Vagina (tissue), 2 donors: ENCODE data around the gene KLK7. TPM values are rescaled to one million over a fixed set of nuclear protein-coding genes. Genes with fewer than 3 reads are reported as not detected.
A peak's percentile ranks its signal among the peaks of the same experiment; 100 is the strongest.

ENCODE experiments used
- DNase-seq, 2 donors: peaks; one replicate each; pipeline ENCODE4 v3.0.0-alpha.2; 2017; ENCODE audit errors: extremely low spot score in 2 of 2
- H3K27ac ChIP-seq: fragments of 200-600 bp; sonication (generic); one replicate; pipeline ENCODE4 v1.5.1; 2019
- H3K27me3 ChIP-seq: fragments of 200-600 bp; sonication (generic); one replicate; pipeline ENCODE4 v1.5.1; 2019
- H3K36me3 ChIP-seq, 2 donors: fragments of 200-600 bp; sonication (generic); one replicate each; pipeline ENCODE4 v1.5.1; 2017 to 2019
- H3K4me1 ChIP-seq: fragments of 200-600 bp; sonication (generic); one replicate; pipeline ENCODE4 v1.5.1; 2019
- H3K4me3 ChIP-seq, 2 donors: fragments of 200-600 bp; sonication (generic); 1 replicate in 1 of 2; 2 replicates in 1 of 2; pipeline ENCODE4 v1.5.1; 2016 to 2019
- H3K9me3 ChIP-seq: fragments of 200-600 bp; sonication (generic); one replicate; pipeline ENCODE4 v1.5.1; 2019
- POLR2A ChIP-seq, 2 donors: fragments of 450-650 bp; IDR thresholded peaks; one replicate each; pipeline ENCODE4 v1.6.1; 2017; ENCODE audit warnings: antibody characterized with exemption in 2 of 2, mild to moderate bottlenecking in 2 of 2, moderate library complexity in 2 of 2
- POLR2AphosphoS5 ChIP-seq, 2 donors: sonication (generic); formaldehyde crosslinking; IDR thresholded peaks; one replicate each; pipeline ENCODE4 v1.9.0; 2017; ENCODE audit warnings: antibody characterized with exemption in 2 of 2, mild to moderate bottlenecking in 2 of 2, low read depth in 1 of 2; ENCODE audit not compliant: insufficient read depth in 1 of 2
- intact Hi-C: fragments of 100-400 bp; cut with DNase I; formaldehyde crosslinking; loops from one replicate; pipeline ENCODE4 v1.15.1; 2023
- total RNA-seq: library from RNA; depleted of rRNA; stranded (reverse); fragments of >200 nt; gene quantifications from one replicate; pipeline ENCODE4 v1.2.3, GENCODE V29; 2016
- TF ChIP-seq, protein P1 (sequence below), 3 experiments: fragments of 450-650 bp in 2 of 3; fragments of 200-600 bp in 1 of 3; sonication (generic) in 1 of 3; IDR thresholded peaks; one replicate each; pipeline ENCODE4 v1.5.1; 2017 to 2019; ENCODE audit warnings: antibody characterized with exemption in 3 of 3, mild to moderate bottlenecking in 2 of 3, moderate library complexity in 2 of 3

The KLK7 gene
- total RNA-seq, 1 donor from 2014 or later: 14.2 TPM

GRCh38 chr19:51024924-51025323 is 41.2 kb upstream of the KLK7 start:
- no peaks in the 10 kb centered on the region for H3K27me3 ChIP-seq
- peaks cover 4% of the 10 kb centered on the region for H3K4me1 ChIP-seq
- no peak for DNase-seq
- intact Hi-C loops: no loop called here
- no peak for TF ChIP-seq POLR2AphosphoS5 (IDR thresholded peaks at IDR 0.05; ENCODE audit: insufficient read depth in 1 of 2, low read depth in 1 of 2)
- no peak for TF ChIP-seq POLR2A (IDR thresholded peaks at IDR 0.05)
- TF ChIP-seq, protein P1, sequence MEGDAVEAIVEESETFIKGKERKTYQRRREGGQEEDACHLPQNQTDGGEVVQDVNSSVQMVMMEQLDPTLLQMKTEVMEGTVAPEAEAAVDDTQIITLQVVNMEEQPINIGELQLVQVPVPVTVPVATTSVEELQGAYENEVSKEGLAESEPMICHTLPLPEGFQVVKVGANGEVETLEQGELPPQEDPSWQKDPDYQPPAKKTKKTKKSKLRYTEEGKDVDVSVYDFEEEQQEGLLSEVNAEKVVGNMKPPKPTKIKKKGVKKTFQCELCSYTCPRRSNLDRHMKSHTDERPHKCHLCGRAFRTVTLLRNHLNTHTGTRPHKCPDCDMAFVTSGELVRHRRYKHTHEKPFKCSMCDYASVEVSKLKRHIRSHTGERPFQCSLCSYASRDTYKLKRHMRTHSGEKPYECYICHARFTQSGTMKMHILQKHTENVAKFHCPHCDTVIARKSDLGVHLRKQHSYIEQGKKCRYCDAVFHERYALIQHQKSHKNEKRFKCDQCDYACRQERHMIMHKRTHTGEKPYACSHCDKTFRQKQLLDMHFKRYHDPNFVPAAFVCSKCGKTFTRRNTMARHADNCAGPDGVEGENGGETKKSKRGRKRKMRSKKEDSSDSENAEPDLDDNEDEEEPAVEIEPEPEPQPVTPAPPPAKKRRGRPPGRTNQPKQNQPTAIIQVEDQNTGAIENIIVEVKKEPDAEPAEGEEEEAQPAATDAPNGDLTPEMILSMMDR (IDR thresholded peaks at IDR 0.05): no peak
- peak overlapping the region; percentile 89 for H3K27ac ChIP-seq
- peak overlapping the region in 1 of 2 donors; percentile 46 for H3K4me3 ChIP-seq
- no peaks in the 10 kb centered on the region for H3K9me3 ChIP-seq
- H3K36me3 ChIP-seq: no peaks in the 10 kb centered on the region

GRCh38 chr19:51023946-51024345 is 40.2 kb upstream of the KLK7 start:
- Histone ChIP-seq H3K36me3 (no peaks in the 10 kb centered on the region), H3K27me3 (no peaks in the 10 kb centered on the region), H3K9me3 (no peaks in the 10 kb centered on the region), H3K27ac (peak overlapping the region; percentile 89), H3K4me1 (peaks cover 14% of the 10 kb centered on the region), H3K4me3 (no peak overlapping the region)
- intact Hi-C loops: no loop called here
- no peak for TF ChIP-seq POLR2A (IDR thresholded peaks at IDR 0.05)
- TF ChIP-seq, protein P1 (IDR thresholded peaks at IDR 0.05): no peak
- no peak for TF ChIP-seq POLR2AphosphoS5 (IDR thresholded peaks at IDR 0.05; ENCODE audit: insufficient read depth in 1 of 2, low read depth in 1 of 2)
- no peak for DNase-seq

- peaks cover 21% of the 10 kb centered on the region for H3K4me1 ChIP-seq
- DNase-seq: no peak
- H3K9me3 ChIP-seq: no peaks in the 10 kb centered on the region
- TF ChIP-seq, protein P1 (IDR thresholded peaks at IDR 0.05): no peak
- no peak for TF ChIP-seq POLR2A (IDR thresholded peaks at IDR 0.05)
- no peak for TF ChIP-seq POLR2AphosphoS5 (IDR thresholded peaks at IDR 0.05; ENCODE audit: insufficient read depth in 1 of 2, low read depth in 1 of 2)
- no peaks in the 10 kb centered on the region for H3K27me3 ChIP-seq
- H3K36me3 ChIP-seq: no peaks in the 10 kb centered on the region
- H3K27ac ChIP-seq: no peak overlapping the region
- no peak overlapping the region for H3K4me3 ChIP-seq
- intact Hi-C loops: no loop called here
Observed at GRCh38 chr19:51022526-51022925, 38.8 kb upstream of the KLK7 start.

- intact Hi-C loops: no loop called here
- DNase-seq: no peak
- Histone ChIP-seq H3K27ac (peak overlapping the region; percentile 84), H3K36me3 (no peaks in the 10 kb centered on the region), H3K27me3 (no peaks in the 10 kb centered on the region), H3K4me3 (no peak overlapping the region), H3K9me3 (no peaks in the 10 kb centered on the region), H3K4me1 (peaks cover 21% of the 10 kb centered on the region)
- TF ChIP-seq, protein P1 (IDR thresholded peaks at IDR 0.05): peak in 1 of 3 experiments; percentile 53
- no peak for TF ChIP-seq POLR2A (IDR thresholded peaks at IDR 0.05)
- peak in 1 of 2 donors; percentile 57 for TF ChIP-seq POLR2AphosphoS5 (IDR thresholded peaks at IDR 0.05; ENCODE audit: insufficient read depth in 1 of 2, low read depth in 1 of 2)
Observed at GRCh38 chr19:51020988-51021651, 37.4 kb upstream of the KLK7 start.

- Histone ChIP-seq H3K27me3 (no peaks in the 10 kb centered on the region), H3K9me3 (no peaks in the 10 kb centered on the region), H3K4me3 (peak within 1 kb of the TSS; percentile 39 to 48), H3K36me3 (no peaks in the 10 kb centered on the region), H3K4me1 (peaks cover 17% of the 10 kb centered on the region), H3K27ac (peak within 1 kb of the TSS; percentile 84)
- no peak for TF ChIP-seq POLR2AphosphoS5 (IDR thresholded peaks at IDR 0.05; ENCODE audit: insufficient read depth in 1 of 2, low read depth in 1 of 2)
- TF ChIP-seq POLR2A (IDR thresholded peaks at IDR 0.05): no peak
- TF ChIP-seq, protein P1 (IDR thresholded peaks at IDR 0.05): no peak
- DNase-seq: no peak
- intact Hi-C loops: no loop called here
Observed at GRCh38 chr19:51019544-51019925, 35.8 kb upstream of the KLK7 start, which contains the start of gene KLK10. TSS of gene KLK10 (minus strand) at chr19:51019709. CDS start at chr19:51019130, 579 bp downstream.
